HepG2 (cell line): ENCODE results near the gene MICAL3. TPM values are rescaled to one million over a fixed set of nuclear protein-coding genes. Genes with fewer than 3 reads are reported as not detected.

Experiments used
- ELF4 ChIP-seq: sonication (generic); formaldehyde crosslinking; IDR thresholded peaks from 2 replicates; pipeline ENCODE4 v1.5.0; 2020; ENCODE audit warnings: missing genetic modification reagents, mild to moderate bottlenecking, moderate library complexity, borderline replicate concordance
- GZF1 ChIP-seq: sonication (generic); formaldehyde crosslinking; IDR thresholded peaks from 2 replicates; pipeline ENCODE4 v1.5.1; 2020; ENCODE audit warnings: mild to moderate bottlenecking, missing genetic modification reagents
- IRF1 ChIP-seq: sonication (generic); formaldehyde crosslinking; IDR thresholded peaks from 2 replicates; pipeline ENCODE4 v1.4.0; 2020; ENCODE audit warnings: low read depth, mild to moderate bottlenecking, missing genetic modification reagents
- KDM2A ChIP-seq: sonication (generic); formaldehyde crosslinking; IDR thresholded peaks from 2 replicates; pipeline ENCODE4 v1.4.0; 2020; ENCODE audit warnings: low read depth, missing genetic modification reagents, borderline replicate concordance
- KMT2B ChIP-seq: IDR thresholded peaks from 2 replicates; pipeline ENCODE4 v1.6.1; 2016; ENCODE audit warnings: missing genetic modification reagents, missing compliant biosample characterization
- PRDM15 ChIP-seq: sonication (generic); formaldehyde crosslinking; IDR thresholded peaks from 2 replicates; pipeline ENCODE4 v1.4.0; 2020; ENCODE audit warnings: missing genetic modification reagents
- RBFOX2 ChIP-seq: fragments of 200-400 bp; formaldehyde crosslinking; IDR thresholded peaks from 2 replicates; pipeline ENCODE4 v1.6.1; 2017; ENCODE audit warnings: low read depth, mild to moderate bottlenecking, low read length
- SAFB2 ChIP-seq: sonication (generic); formaldehyde crosslinking; IDR thresholded peaks from 2 replicates; pipeline ENCODE4 v1.5.1; 2020; ENCODE audit warnings: missing genetic modification reagents, low read depth, mild to moderate bottlenecking, borderline replicate concordance
- SIN3A ChIP-seq: IDR thresholded peaks from 2 replicates; pipeline ENCODE4 v1.6.1; 2011; ENCODE audit warnings: low read depth, mild to moderate bottlenecking, control low read depth, low read length, borderline replicate concordance
- SNAPC2 ChIP-seq: sonication (generic); formaldehyde crosslinking; IDR thresholded peaks from 2 replicates; pipeline ENCODE4 v1.8.1; 2022; ENCODE audit warnings: mild to moderate bottlenecking, missing genetic modification reagents
- ZNF331 ChIP-seq: sonication (generic); formaldehyde crosslinking; IDR thresholded peaks from 2 replicates; pipeline ENCODE4 v1.4.0; 2020; ENCODE audit warnings: missing genetic modification reagents
- ZNF558 ChIP-seq: sonication (generic); formaldehyde crosslinking; IDR thresholded peaks from 2 replicates; pipeline ENCODE4 v1.9.0; 2022; ENCODE audit warnings: mild to moderate bottlenecking, missing genetic modification reagents, borderline replicate concordance
- ZXDC ChIP-seq: sonication (generic); formaldehyde crosslinking; IDR thresholded peaks from 2 replicates; pipeline ENCODE4 v1.5.0; 2020; ENCODE audit warnings: mild to moderate bottlenecking, missing genetic modification reagents
- polyA plus RNA-seq, 8 experiments: library from polyadenylated mRNA; depleted of rRNA in 3 of 8; stranded (reverse) in 7 of 8; unstranded in 1 of 8; fragments of >200 nt; fragmentation: Illumina TruSeq in 4 of 8; extraction: Trizol in 4 of 8; gene quantifications; 2 replicates each; pipeline versions ENCODE4 v1.2.1 to v1.2.3, GENCODE V29; 2011 to 2016; ENCODE audit warnings: low read depth in 4 of 8, missing spikeins in 1 of 8, mixed read lengths in 1 of 8; ENCODE audit not compliant: insufficient read depth in 1 of 8
- total RNA-seq, 5 experiments: library from RNA; depleted of rRNA; stranded (reverse); fragments of >200 nt; fragmentation: Illumina TruSeq; extraction: Trizol; gene quantifications; 2 replicates each; pipeline ENCODE4 v1.2.3, GENCODE V29; 2016; ENCODE audit warnings: low read depth in 1 of 5

MICAL3 gene
- total and polyA plus RNA-seq, 2 of the 13 experiments (the other 11 are each of a cell fraction or from before 2014, with no cell fraction given) = 5.3 to 12.5 TPM

- peak; percentile 68; the same call in 1 of the 2 replicates for TF ChIP-seq ZXDC
- TF ChIP-seq KDM2A (CRISPR knock-in tag) = peak; percentile 52; the same call in 1 of the 2 replicates
- TF ChIP-seq ZNF558 = 0 out of 2 replicates have a peak, but pooled peaks have one; percentile 51
- TF ChIP-seq KMT2B = no peak
- no peak for TF ChIP-seq RBFOX2
- no peak for TF ChIP-seq SNAPC2 (CRISPR knock-in tag)
- TF ChIP-seq IRF1 = no peak
- TF ChIP-seq GZF1 (CRISPR knock-in tag) = no peak
- no peak for TF ChIP-seq SIN3A
- TF ChIP-seq PRDM15 = no peak
- no peak for TF ChIP-seq ZNF331 (CRISPR knock-in tag)
- no peak for TF ChIP-seq SAFB2
- no peak for TF ChIP-seq ELF4
These were observed at the start of gene MICAL3 (continued) for GRCh38 chr22:18024276-18024939.
